Measurements from ENCODE around the gene CPSF4.
A peak's percentile ranks its signal among the peaks of the same experiment; 100 is the strongest.
"Not testable (repeated sequence)": the region's sequence is repeated elsewhere in the genome, so short reads cannot be mapped to it uniquely, and the experiment has no call there.

Gene CPSF4

DNA sequence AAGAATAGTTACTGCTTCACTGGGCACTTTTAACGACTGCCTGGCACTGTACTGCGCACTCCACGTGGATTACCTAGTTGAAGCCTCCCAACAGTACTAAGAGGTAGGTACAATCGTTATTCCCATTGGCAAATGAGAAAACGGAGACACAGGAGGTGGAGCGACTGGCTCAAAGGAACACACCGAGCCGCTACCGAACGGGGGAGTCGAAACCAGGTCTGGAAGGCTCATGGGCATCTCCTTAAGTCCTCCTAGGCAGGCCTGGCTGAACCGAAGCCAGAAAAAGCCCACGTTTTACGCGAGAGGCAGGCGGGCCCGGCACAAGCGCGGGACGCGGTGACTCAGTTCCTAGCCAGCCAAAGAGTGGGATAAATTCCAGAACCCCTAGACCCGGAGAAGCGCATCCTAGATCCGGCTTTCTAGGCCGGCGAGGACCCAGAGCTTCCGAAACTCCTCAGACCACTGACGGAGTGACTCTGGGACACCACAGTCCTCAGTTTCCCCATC, 30.8 kb upstream of the CPSF4 start:
- no peak for DNase-seq (ENCODE audit: low read depth, low spot score)
- peak overlapping the region; percentile 97 for H3K27ac ChIP-seq

DNA sequence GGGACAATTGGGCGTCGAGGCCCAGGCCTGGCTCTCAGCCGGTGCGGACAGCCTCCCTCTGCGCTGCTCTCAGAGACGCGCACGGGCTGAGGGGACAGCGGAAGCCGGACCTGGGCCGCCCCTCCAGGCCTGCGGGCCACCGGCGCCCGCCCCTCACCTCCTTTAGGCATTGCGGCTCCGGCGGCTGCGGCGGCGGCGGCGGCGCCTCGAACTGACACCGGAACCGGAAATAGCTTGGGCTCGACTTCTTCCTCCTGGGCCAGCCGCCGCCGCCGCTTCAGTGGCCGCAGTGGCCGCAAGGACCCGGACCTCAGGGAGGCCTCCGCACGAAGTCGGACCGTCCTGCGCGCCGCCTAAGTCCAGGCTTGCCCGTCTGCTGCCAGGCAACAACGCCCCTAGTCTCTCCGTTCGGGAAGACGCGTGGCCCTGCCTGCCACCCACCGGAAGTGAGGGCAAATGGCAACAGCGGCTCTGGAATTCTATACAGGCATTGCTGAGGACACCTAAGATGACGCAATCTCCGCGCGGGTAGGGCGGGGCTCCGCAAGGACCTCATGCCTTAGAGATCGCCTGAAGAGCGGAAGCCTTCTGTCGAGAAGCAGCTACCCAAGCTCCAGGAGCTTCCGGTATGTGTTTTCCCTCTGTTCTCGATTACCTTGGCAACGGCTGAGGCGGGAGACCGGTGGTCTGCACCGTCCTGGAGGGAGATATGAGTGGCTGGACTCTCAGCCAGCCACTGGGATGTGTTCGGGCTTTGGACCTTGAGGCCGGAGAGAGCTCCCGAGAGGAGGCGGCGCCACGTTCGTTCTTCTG, 30.2 kb upstream of the CPSF4 start, which contains the start of the genes BUD31 and PDAP1:
BUD31 (plus strand) TSS at position 591 of the 813 bp plus-strand sequence. CDS start 2,124 bp downstream, outside the sequence.
PDAP1 (minus strand) TSS at position 219 of the 813 bp plus-strand sequence; CDS start at position 170, 49 bp downstream.
- DNase-seq (ENCODE audit: low read depth, low spot score), result peak; percentile 77
- H3K27ac ChIP-seq, result peak within 1 kb of the TSS; percentile 97

DNA sequence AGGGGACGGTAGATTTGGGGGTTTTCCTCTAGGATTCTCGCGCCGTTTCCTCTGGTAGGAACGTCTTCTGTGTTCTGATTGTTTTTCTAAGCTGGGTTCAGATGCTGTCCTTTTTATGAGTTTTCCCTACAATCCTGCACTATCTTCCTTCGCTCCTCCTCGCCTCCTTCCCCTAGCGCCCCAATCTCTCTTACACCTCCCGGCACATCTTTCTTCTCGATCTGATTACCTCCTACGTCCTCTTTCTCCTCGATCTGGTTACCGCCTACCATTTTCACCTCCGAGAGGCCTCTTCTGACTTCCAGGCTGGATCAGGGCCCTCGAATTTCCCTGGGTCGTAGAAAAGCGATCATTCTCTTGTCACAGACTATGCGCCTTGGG, 29.6 kb upstream of the CPSF4 start:
- peak overlapping the region; percentile 97 for H3K27ac ChIP-seq
- no peak for DNase-seq (ENCODE audit: low read depth, low spot score)

DNA sequence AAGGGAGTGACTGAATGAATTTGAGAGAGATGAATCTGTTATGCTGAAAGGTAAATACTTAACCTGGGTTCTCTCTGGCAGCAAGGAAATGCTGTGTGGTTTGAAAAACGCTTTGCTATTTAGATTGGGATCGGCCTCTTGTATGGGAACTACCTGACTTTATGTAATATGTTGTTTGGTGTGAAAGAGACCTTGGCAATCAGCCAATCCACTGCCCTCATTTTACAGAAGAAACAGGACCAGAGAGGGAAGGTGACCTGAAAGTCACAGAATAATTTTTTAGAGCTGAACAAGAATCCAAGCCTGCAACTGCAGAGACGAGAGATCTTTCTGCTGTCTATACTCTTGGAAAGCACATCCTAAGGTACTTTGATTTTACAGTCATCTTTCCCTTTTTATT, 28.9 kb upstream of the CPSF4 start:
- no peak for DNase-seq (ENCODE audit: low read depth, low spot score)
- peak overlapping the region; percentile 97 for H3K27ac ChIP-seq

DNA sequence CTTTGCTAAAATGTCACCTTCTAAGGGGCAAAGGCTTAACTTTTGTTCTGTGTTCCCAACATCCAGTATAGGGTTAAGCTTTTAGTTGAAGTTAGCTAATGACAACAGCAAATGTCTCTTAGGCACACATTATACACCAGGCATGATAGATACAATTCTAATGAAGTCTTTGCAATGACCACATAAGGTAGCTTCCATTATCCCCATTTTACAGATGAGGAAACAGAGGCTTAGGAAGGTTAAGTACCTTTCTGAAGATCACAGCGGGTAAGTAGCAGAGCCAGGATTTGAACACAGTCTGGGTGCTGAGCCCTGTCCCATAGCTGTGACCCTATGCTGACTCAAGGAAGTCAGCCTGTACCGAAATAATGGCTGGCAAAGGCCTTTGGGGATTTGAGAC, 28.1 kb upstream of the CPSF4 start:
- no peak for DNase-seq (ENCODE audit: low read depth, low spot score)
- H3K27ac ChIP-seq, result no peak overlapping the region

DNA sequence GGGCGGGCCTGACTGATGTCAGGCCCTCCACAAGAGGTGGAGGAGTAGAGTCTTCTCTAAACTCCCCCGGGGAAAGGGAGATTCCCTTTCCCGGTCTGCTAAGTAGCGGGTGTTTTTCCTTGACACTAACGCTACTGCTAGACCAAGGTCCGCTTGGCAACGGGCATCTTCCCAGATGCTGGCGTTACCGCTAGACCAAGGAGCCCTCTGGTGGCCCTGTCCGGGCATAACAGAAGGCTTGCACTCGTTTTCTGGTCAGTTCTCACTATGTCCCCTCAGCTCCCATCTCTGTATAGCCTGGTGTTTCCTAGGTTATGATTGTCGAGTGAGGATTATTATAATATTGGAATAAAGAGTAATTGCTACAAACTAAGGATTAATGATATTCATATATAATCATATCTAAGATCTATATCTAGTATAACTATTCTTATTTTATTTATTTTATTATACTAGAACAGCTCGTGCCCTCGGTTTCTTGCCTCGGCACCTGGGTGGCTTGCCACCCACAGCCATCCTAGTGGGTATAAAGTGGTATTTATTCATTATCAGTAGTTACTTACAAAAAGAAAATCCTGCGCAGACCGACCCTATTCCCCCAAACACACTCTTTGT, 23.1 kb upstream of the CPSF4 start:
- DNase-seq (ENCODE audit: low read depth, low spot score); H3K27ac ChIP-seq: not testable (repeated sequence)

DNA sequence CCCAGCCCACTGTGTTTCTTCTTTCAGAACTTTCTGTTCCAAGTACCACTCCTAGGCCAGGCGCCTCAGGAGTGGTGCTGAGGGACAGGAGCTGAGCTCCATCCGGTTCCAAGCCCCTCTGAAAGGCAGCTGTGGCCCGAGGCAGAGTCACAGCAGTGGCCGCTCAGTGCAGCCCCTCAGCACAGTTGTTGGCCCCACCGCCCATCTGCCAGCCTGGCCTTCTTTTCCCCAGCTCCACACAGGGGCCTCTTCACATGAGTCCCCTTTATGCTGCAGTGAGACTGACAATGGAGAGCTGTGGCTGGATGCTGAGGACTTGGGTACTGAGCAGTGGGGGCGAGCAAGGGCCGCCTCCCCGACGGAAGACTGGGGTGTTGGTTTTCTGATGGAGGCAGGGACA, 20.5 kb upstream of the CPSF4 start:
- DNase-seq (ENCODE audit: low read depth, low spot score), result no peak

DNA sequence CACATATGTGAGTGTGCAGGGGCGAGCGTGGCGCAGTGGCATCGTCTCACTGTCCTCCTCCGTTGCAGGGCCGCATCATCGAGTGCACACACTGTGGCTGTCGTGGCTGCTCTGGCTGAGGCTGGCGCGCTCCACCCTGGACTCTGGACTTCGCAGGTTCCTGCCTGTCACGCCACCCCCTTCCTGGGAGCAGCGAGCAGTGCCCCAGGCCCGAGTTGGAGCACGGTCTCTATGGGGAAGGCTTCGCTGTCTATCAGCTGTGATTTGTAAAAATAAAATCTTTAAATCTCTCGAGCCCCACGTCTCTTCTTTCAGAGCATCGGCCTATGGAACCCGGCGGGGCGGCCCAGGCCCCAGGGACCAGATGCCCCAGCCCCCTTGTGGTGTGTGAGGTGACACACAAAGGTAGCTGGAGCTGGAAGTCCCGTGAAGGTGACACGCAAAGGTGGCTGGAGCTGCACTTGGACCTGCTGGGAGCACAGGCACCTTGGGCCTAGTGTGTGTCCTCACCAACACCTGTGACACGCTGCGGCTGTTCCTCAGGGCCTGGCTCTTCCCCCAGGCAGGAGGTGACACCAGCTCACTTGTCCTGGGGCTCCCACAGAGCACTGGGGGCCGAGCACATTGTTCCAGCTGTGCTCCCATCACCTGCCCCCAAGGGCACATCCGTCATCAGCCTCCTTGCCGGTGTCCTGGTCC, 19.3 kb upstream of the CPSF4 start:
- no peak for DNase-seq (ENCODE audit: low read depth, low spot score)
- H3K27ac ChIP-seq, result no peak overlapping the region

More for the DNA sequence above, 20.5 kb upstream of the CPSF4 start:
- H3K27ac ChIP-seq, result no peak overlapping the region

DNA sequence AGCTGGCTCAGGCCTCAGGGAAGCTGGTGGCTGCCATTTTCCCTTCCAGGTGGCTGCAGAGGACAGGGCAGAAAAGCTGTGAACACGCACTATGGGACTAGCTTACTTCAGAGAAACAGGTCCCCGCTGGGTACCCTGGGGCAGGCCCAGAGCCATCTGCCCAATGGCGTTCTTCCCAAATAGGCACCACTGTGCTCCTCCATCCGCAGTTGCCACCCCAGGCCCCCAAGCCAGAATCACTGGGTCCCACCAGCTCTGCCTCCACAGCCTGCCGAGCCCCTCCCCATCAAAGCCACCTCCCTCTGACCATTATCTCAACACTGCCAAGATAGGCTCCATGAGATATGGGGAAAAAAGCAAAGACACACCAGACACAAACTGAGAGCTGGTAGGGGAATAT, 18.5 kb upstream of the CPSF4 start:
- DNase-seq (ENCODE audit: low read depth, low spot score), result no peak
- no peak overlapping the region for H3K27ac ChIP-seq

DNA sequence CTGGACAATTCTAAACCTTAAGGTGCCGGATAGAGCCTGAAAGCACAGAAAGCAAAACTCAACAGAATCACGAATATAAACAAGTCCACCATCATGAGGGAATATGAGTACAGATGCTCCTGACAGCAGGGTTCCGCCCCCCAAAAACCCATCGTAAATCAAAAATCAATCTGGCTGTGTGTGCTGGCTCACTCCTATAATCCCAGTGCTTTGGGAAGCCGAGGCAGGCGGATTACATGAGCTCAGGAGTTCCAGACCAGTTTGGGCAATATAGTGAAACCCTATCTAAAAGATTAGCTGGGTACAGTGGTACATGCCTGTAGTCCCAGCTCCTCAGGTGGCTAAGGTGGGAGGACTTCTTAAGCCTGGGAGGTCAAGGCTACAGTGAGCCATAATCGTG, 17.8 kb upstream of the CPSF4 start:
- H3K27ac ChIP-seq, result no peak overlapping the region

DNA sequence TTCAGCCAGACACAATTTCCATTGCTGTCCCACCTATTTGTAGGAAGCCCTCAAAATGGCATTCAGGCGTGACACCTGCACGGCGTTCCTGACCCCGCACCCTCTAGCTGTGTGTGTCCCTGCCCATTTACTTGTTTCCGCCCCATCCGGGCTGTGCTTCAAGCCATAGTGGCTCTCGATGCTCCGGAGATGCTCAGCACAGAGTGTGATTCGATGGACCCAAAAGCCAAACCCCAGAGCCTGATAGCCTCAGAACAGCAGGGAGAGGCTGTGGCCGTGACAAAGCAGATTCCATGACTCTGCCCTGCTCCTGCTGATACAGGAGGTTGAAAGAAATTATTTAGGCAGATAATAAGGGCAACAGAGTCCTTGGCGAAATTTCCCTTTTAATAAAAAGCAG, 16.6 kb upstream of the CPSF4 start:
- no peak for DNase-seq (ENCODE audit: low read depth, low spot score)
- no peak overlapping the region for H3K27ac ChIP-seq

More for the DNA sequence above, 17.8 kb upstream of the CPSF4 start:
- no peak for DNase-seq (ENCODE audit: low read depth, low spot score)

DNA sequence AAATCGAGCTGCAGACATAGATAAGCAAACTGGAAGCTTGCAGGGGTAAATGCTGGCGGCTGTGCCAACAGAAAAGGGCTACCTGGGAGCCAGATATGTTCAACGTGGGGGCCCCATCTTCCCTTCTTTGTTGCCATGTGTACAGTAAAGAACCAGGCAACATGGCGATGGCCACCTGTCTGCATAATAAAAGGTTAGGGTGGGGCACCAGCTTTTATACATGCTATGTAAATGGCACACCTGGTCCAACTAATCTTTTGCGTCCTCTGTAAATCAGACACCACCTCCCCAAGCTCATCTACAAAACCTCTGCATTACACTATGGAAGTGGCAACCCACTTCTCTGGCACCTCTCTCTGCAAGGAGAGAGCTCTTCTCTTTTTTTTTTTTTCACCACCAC, 16.1 kb upstream of the CPSF4 start:
- DNase-seq (ENCODE audit: low read depth, low spot score), result no peak
- no peak overlapping the region for H3K27ac ChIP-seq

DNA sequence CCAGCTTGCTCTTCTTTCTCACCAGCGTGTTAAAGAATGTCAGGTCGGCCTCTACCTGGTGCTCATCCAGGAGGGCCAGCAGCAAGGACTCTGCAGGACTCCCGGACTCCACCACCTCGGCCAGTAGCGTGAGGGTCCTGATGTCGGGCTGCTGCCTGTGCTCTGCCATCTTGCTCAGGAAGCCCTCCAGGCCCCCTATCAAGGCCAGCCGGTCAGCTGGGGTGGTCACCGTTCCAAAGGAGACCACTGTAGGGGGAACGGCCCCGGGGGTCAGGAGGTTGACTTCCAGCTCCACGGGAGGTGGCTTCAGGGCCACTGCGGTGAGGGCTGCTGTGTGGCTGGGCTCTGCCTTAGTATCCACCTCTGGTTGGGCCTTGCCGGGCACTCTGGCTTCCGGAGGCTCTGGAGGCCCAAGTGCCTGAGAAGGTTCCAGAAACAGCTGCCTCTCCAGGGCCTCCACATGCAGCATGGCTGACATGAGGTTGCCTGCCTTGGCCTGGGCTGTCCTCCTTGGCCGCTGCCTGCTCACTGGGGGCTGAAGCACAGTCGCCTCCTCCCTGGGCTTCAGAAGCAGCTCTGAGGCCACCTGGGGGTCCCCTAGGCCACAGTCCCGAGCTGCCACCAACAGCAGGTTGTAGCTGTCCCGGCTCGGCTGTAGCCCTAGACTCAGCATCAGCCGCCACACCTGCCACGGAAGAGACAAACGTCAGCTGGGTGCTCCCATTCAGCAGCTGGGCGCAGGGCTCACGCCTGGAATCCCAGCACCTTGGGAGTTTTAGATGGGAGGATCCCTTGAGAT, 13.6 kb upstream of the CPSF4 start:
- DNase-seq (ENCODE audit: low read depth, low spot score), result no peak
- H3K27ac ChIP-seq, result no peak overlapping the region

DNA sequence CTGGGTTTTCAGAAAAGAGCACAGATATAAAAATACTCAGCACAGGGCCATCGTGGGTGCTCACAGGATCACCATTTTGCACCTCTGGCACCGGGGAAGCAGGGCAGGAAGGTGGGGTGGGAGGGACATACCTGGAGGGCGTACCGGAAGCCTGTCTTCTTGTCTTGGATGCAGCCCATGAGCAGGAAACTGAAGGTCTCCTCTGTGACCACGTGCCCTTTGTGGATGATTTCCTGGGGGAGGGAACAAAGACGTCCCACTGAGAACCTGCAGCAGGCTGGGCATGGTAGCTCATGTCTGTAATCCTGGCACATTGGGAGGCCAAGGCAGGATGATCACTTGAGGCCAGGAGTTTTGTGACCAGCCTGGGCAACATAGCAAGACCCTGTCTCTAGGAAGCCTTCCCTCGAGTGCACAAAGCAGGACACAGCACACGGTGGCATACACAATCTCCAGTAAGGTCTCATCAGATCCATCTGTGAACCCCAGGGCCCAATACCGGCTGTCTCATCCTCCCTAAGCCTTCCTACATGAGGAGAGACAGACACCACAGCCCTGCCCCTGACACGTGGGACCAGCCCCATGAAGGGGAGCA, 9.7 kb upstream of the CPSF4 start:
- DNase-seq (ENCODE audit: low read depth, low spot score), result no peak
- no peak overlapping the region for H3K27ac ChIP-seq

DNA sequence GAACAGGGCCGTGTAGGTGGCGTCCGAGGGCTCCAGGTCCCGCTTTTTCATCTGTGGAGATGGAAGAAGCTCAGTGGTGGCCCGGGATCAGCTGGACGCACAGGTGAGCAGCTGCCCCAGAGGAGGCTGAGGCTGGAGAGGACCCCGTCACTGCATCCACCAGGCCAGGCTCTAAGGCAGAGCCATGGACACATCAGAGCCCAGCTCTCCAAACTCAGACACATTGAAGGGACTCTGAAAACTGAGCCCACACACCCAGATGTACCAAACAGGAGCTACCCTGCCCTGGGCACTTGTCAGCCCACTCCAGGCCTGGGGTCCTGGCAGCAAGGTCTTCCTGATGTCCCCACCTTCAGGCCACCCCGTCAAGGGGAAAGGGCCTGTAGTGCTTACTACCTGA, 9.0 kb upstream of the CPSF4 start:
- no peak for DNase-seq (ENCODE audit: low read depth, low spot score)
- peak overlapping the region; percentile 87 for H3K27ac ChIP-seq

DNA sequence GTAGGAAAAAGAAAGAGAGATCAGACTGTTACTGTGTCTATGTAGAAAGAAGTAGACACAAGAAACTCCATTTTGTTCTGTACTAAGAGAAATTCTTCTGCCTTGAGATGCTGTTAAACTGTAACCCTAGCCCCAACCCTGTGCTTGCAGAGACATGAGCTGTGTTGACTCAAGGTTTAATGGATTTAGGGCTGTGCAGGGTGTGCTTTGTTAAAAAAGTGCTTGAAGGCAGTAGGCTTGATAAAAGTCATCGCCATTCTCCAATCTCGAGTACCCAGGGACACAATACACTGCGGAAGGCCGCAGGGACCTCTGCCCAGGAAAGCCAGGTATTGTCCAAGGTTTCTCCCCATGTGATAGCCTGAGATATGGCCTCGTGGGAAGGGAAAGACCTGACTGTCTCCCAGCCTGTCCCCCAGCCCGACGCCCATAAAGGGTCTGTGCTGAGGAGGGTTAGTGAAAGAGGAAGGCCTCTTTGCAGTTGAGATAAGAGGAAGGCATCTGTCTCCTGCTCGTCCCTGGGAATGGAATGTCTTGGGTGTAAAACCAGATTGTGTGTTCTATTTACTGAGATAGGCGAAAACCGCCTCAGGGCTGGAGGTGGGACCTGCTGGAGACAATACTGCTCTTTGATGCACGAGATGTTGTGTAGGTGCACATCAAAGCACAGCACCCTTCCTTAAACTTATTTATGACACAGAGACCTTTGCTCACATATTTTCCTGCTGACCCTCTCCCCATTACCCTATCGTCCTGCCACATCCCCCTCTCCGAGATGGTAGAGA, 6.8 kb upstream of the CPSF4 start:
- peak overlapping the region; percentile 87 for H3K27ac ChIP-seq
- DNase-seq (ENCODE audit: low read depth, low spot score), result peak; percentile 67

DNA sequence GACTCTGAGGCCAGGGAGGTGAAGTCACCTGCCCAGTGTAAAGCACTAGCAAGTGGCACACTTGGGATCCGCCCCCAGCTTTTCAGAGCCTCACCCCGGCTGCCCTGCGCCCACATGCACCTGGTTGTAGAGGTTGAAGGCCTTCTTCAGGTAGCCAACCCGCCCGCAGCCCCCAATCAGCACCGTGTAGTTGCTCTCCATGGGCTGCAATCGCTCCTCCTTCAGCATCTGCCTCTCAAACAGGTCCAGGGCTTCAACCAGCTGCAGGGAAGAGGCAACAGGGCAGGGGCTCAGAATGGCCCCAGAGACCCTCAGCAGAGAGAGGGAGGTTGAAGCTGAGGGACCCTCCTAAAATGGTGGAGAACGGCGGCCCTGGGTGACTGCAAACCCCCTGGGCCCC, 5.6 kb upstream of the CPSF4 start:
- peak overlapping the region; percentile 87 for H3K27ac ChIP-seq
- no peak for DNase-seq (ENCODE audit: low read depth, low spot score)

DNA sequence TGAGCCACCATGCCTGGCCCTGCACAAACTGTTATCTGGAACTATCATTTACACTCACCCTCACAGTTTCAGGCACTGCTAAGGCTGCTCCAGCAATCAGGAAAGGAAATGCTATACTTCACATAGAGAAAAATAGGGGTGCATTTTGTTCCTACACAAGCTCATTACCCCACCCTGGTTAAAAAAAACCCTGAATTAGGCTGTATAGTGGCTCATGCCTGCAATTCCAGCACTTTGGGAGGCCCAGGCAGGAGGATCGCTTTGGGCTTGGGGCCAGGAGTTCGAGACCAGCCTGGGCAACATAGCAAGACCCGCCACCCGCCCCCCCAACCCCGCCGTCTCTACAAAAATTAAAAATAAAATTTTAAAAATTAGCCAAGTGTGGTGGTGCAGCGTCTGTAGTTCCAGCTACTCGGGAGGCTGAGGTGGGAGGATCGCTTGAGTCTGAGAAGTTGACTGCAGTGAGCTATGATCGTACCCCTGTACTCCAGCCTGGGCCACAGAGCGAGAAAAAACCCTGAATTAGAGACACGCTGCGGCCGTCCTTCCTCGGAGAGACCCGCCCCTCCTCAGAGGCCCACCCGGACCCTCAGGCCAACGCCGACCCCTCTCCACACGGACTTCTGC, 684 bp upstream of the CPSF4 start:
- DNase-seq (ENCODE audit: low read depth, low spot score), result no peak
- peak overlapping the region; percentile 71 for H3K27ac ChIP-seq
